HCT116 (cell line): ENCODE results near the gene PPM1E. TPM values are rescaled to one million over a fixed set of nuclear protein-coding genes. Genes with fewer than 3 reads are reported as not detected.

Experiments
- ATAC-seq: fragments of 200-7000 bp; cut with Tn5 transposase; 2 replicates; pipeline ENCODE4 v1.9.1; 2020; ENCODE audit warnings: mild to moderate bottlenecking, moderate library complexity
- BruUV-seq: library from RNA; stranded (reverse); fragments of 400-500 nt; replicated peaks from 2 replicates; lab custom pipeline; 2021; lab: Mats Ljungman, UMichigan
- CTCF ChIA-PET: fragments of 300-600 bp; sonication (Branson Sonifier 250); formaldehyde crosslinking; loops from one replicate; lab custom pipeline; 2021; ENCODE audit warnings: antibody characterized with exemption; lab: Charles Lee
- POLR2A ChIA-PET: fragments of 300-600, 350-600 bp; sonication (Branson Sonifier 250); formaldehyde crosslinking; loops from one replicate; lab custom pipeline; 2021; ENCODE audit warnings: antibody characterized with exemption; lab: Charles Lee
- RAD21 ChIA-PET, 2 experiments: fragments of 300-600 bp; sonication (Branson Sonifier 250); formaldehyde crosslinking; loops; one replicate each; lab custom pipeline; 2023; ENCODE audit warnings: low total read pairs in 2 of 2; ENCODE audit not compliant: uncharacterized antibody in 2 of 2, unreplicated experiment in 2 of 2, low non-redundant PET in 1 of 2; lab: Charles Lee
- DNase-seq: peaks from one replicate; pipeline ENCODE4 v3.0.0-alpha.2; 2010; ENCODE audit warnings: low read depth, low spot score
- H2AFZ ChIP-seq: fragments of 200-600 bp; shearing (Covaris generic), sonication (generic); 2 replicates; pipeline ENCODE4 v1.6.1; 2017; ENCODE audit warnings: low read depth, mixed run types, mixed read lengths, antibody characterized with exemption, low read length; ENCODE audit not compliant: poor library complexity, severe bottlenecking
- H3K27ac ChIP-seq: 2 replicates; pipeline ENCODE4 v1.5.1; 2012; ENCODE audit warnings: low read depth, low read length
- H3K27me3 ChIP-seq: fragments of 200-600 bp; sonication (generic); 2 replicates; pipeline ENCODE4 v1.6.1; 2016; ENCODE audit warnings: mixed run types, low read length, mixed read lengths; ENCODE audit not compliant: insufficient read depth
- H3K36me3 ChIP-seq, 2 experiments: fragments of 200-500 bp in 1 of 2; fragments of 200-600 bp in 1 of 2; sonication (Bioruptor generic) in 1 of 2; sonication (generic) in 1 of 2; 2 replicates each; pipeline versions ENCODE4 v1.5.1 to v1.6.1; 2014 to 2016; ENCODE audit warnings: low read length in 2 of 2, inconsistent platforms in 1 of 2, mixed read lengths in 1 of 2, mixed run types in 1 of 2; ENCODE audit not compliant: insufficient read depth in 2 of 2, control insufficient read depth in 1 of 2
- H3K4me1 ChIP-seq, 2 experiments: fragments of 200-600 bp in 1 of 2; sonication (generic) in 1 of 2; 2 replicates each; pipeline versions ENCODE4 v1.5.1 to v1.6.1; 2012 to 2017; ENCODE audit warnings: low read length in 2 of 2, inconsistent platforms in 1 of 2, mild to moderate bottlenecking in 1 of 2, mixed read lengths in 1 of 2, mixed run types in 1 of 2, moderate library complexity in 1 of 2; ENCODE audit not compliant: insufficient read depth in 2 of 2, control insufficient read depth in 1 of 2
- H3K4me2 ChIP-seq: fragments of 200-600 bp; sonication (generic); 2 replicates; pipeline ENCODE4 v1.6.1; 2017; ENCODE audit warnings: mixed run types, low read length, mixed read lengths
- H3K4me3 ChIP-seq, 2 experiments: fragments of 200-600 bp in 1 of 2; sonication (generic) in 1 of 2; replicated peaks in 1 of 2; 2 replicates each; pipeline ENCODE4 v1.5.1; 2011 to 2016; ENCODE audit warnings: low read length in 2 of 2, control low read depth in 1 of 2, low read depth in 1 of 2, mild to moderate bottlenecking in 1 of 2, mixed read lengths in 1 of 2, mixed run types in 1 of 2
- H3K79me2 ChIP-seq: fragments of 200-600 bp; sonication (generic); 2 replicates; pipeline ENCODE4 v1.6.1; 2017; ENCODE audit warnings: mild to moderate bottlenecking, mixed run types, low read length, moderate library complexity, mixed read lengths; ENCODE audit not compliant: insufficient read depth
- H3K9ac ChIP-seq: fragments of 200-600 bp; sonication (generic); 2 replicates; pipeline ENCODE4 v1.6.1; 2016; ENCODE audit warnings: low read length, mixed read lengths
- H3K9me2 ChIP-seq: fragments of 200-600 bp; sonication (generic), shearing (Covaris generic); 2 replicates; pipeline ENCODE4 v1.6.1; 2017; ENCODE audit warnings: mixed run types, mild to moderate bottlenecking, moderate library complexity; ENCODE audit not compliant: insufficient read depth
- H3K9me3 ChIP-seq, 2 experiments: fragments of 200-500 bp in 1 of 2; fragments of 200-600 bp in 1 of 2; sonication (Bioruptor generic) in 1 of 2; sonication (generic) in 1 of 2; 2 replicates each; pipeline ENCODE4 v1.6.1; 2014 to 2017; ENCODE audit warnings: low read length in 2 of 2, mixed read lengths in 2 of 2, inconsistent platforms in 1 of 2, low read depth in 1 of 2, mild to moderate bottlenecking in 1 of 2, mixed run types in 1 of 2, moderate library complexity in 1 of 2; ENCODE audit not compliant: control insufficient read depth in 1 of 2, insufficient read depth in 1 of 2
- H4K20me1 ChIP-seq: fragments of 200-600 bp; sonication (generic), shearing (Covaris generic); 2 replicates; pipeline ENCODE4 v1.6.1; 2017; ENCODE audit warnings: mixed run types, mild to moderate bottlenecking, moderate library complexity; ENCODE audit not compliant: insufficient read depth
- CBX3 ChIP-seq: IDR thresholded peaks from 2 replicates; pipeline ENCODE4 v1.6.1; 2012; ENCODE audit warnings: low read depth
- EGR1 ChIP-seq: IDR thresholded peaks from 2 replicates; pipeline ENCODE4 v1.6.1; 2012; ENCODE audit warnings: low read depth
- SP1 ChIP-seq: IDR thresholded peaks from 2 replicates; pipeline ENCODE4 v1.6.1; 2012; ENCODE audit warnings: low read depth
- YY1 ChIP-seq: IDR thresholded peaks from 2 replicates; pipeline ENCODE4 v1.6.1; 2011; ENCODE audit warnings: low read length, low read depth, moderate library complexity, mild to moderate bottlenecking; ENCODE audit not compliant: insufficient replicate concordance; ENCODE audit errors: extremely low read depth
- ZFX ChIP-seq: fragments of 450-650 bp; IDR thresholded peaks from 2 replicates; pipeline ENCODE4 v1.6.1; 2017
- ZNF274 ChIP-seq: fragments of 200-500 bp; sonication (Bioruptor generic); IDR thresholded peaks from 2 replicates; pipeline ENCODE4 v1.6.1; 2014; ENCODE audit warnings: mild to moderate bottlenecking, low read depth, low read length, inconsistent platforms
- intact Hi-C: fragments of 100-400 bp; cut with micrococcal nuclease; formaldehyde crosslinking; loops from 2 replicates; pipeline ENCODE4 v1.10.0; 2022
- total RNA-seq: library from RNA; stranded (reverse); gene quantifications from one replicate; pipeline ENCODE4 v1.2.1, GENCODE V29; 2021; ENCODE audit not compliant: unreplicated experiment
- TF ChIP-seq, protein P1 (sequence below): IDR thresholded peaks from 2 replicates; pipeline ENCODE4 v1.6.1; 2012; ENCODE audit warnings: low read depth
- TF ChIP-seq, protein P2 (sequence below): IDR thresholded peaks from 2 replicates; pipeline ENCODE4 v1.6.1; 2012
- TF ChIP-seq, protein P3 (sequence below): IDR thresholded peaks from 2 replicates; pipeline ENCODE4 v1.6.1; 2011; ENCODE audit warnings: mild to moderate bottlenecking, low read length, moderate library complexity; ENCODE audit not compliant: insufficient replicate concordance; ENCODE audit errors: extremely low read depth

PPM1E gene
- total RNA-seq, 1 experiment from 2014 or later = 0.02 TPM

DNA sequence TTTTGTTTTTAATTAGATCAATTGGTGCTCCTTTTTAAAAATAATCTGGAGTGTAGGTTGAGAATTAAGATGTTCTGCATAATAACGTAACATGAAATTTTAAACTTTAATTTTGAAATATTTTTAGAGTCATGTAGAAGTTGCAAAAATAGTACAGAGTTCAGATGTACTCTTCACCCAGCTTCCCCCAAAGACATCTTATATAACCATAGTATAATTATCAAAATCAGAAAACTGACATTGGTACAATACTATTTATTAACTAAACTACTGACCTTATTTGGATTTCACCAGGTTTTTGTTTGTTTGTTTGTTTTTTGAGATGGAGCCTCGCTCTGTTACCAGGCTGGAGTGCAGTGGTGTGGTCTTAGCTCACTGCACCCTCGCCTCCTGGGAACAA is 76.9 kb downstream of the PPM1E start:
- TF ChIP-seq ZNF274 (no peak), ZFX (no peak), EGR1 (no peak), CBX3 (no peak), SP1 (no peak), YY1 (no peak)
- TF ChIP-seq, protein P1, sequence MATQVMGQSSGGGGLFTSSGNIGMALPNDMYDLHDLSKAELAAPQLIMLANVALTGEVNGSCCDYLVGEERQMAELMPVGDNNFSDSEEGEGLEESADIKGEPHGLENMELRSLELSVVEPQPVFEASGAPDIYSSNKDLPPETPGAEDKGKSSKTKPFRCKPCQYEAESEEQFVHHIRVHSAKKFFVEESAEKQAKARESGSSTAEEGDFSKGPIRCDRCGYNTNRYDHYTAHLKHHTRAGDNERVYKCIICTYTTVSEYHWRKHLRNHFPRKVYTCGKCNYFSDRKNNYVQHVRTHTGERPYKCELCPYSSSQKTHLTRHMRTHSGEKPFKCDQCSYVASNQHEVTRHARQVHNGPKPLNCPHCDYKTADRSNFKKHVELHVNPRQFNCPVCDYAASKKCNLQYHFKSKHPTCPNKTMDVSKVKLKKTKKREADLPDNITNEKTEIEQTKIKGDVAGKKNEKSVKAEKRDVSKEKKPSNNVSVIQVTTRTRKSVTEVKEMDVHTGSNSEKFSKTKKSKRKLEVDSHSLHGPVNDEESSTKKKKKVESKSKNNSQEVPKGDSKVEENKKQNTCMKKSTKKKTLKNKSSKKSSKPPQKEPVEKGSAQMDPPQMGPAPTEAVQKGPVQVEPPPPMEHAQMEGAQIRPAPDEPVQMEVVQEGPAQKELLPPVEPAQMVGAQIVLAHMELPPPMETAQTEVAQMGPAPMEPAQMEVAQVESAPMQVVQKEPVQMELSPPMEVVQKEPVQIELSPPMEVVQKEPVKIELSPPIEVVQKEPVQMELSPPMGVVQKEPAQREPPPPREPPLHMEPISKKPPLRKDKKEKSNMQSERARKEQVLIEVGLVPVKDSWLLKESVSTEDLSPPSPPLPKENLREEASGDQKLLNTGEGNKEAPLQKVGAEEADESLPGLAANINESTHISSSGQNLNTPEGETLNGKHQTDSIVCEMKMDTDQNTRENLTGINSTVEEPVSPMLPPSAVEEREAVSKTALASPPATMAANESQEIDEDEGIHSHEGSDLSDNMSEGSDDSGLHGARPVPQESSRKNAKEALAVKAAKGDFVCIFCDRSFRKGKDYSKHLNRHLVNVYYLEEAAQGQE = no peak
- TF ChIP-seq, protein P2, sequence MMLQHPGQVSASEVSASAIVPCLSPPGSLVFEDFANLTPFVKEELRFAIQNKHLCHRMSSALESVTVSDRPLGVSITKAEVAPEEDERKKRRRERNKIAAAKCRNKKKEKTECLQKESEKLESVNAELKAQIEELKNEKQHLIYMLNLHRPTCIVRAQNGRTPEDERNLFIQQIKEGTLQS = no peak
- TF ChIP-seq, protein P3, sequence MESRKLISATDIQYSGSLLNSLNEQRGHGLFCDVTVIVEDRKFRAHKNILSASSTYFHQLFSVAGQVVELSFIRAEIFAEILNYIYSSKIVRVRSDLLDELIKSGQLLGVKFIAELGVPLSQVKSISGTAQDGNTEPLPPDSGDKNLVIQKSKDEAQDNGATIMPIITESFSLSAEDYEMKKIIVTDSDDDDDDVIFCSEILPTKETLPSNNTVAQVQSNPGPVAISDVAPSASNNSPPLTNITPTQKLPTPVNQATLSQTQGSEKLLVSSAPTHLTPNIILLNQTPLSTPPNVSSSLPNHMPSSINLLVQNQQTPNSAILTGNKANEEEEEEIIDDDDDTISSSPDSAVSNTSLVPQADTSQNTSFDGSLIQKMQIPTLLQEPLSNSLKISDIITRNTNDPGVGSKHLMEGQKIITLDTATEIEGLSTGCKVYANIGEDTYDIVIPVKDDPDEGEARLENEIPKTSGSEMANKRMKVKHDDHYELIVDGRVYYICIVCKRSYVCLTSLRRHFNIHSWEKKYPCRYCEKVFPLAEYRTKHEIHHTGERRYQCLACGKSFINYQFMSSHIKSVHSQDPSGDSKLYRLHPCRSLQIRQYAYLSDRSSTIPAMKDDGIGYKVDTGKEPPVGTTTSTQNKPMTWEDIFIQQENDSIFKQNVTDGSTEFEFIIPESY = no peak
- H3K27ac ChIP-seq = no peak overlapping the region
- no TSS peak for BruUV-seq
- no peak for DNase-seq
- H3K36me3 ChIP-seq = no peaks in the 10 kb centered on the region
- no peaks in the 10 kb centered on the region for H3K27me3 ChIP-seq
- ChIA-PET CTCF (no interaction called here), POLR2A (no interaction called here), RAD21 (no interaction called here)
- H2AFZ ChIP-seq = no peak overlapping the region
- ATAC-seq = no peak
- no peak overlapping the region for H3K4me2 ChIP-seq
- H4K20me1 ChIP-seq = no peaks in the 10 kb centered on the region
- H3K4me1 ChIP-seq = no peaks in the 10 kb centered on the region
- no peaks in the 10 kb centered on the region for H3K9me3 ChIP-seq
- H3K9me2 ChIP-seq = no peaks in the 10 kb centered on the region
- intact Hi-C loops = no loop called here
- no peak overlapping the region for H3K4me3 ChIP-seq
- H3K79me2 ChIP-seq = no peaks in the 10 kb centered on the region
- no peak overlapping the region for H3K9ac ChIP-seq
